ENCODE data around the gene HMGN2. TPM values are rescaled to one million over a fixed set of nuclear protein-coding genes. Genes with fewer than 3 reads are reported as not detected.
"Not testable (repeated sequence)": the region's sequence is repeated elsewhere in the genome, so short reads cannot be mapped to it uniquely, and the experiment has no call there.

Gene HMGN2
- total and polyA plus RNA-seq, 2 donors, result 1,143 to 1,167 TPM

GRCh38 chr1:26515836-26516235 lies 43.6 kb downstream of the HMGN2 start:
- H3K9me3 ChIP-seq (ENCODE audit: control insufficient read depth in 2 of 2, insufficient read depth in 1 of 2, low read length in 1 of 2); H3K36me3 ChIP-seq (ENCODE audit: control insufficient read depth in 2 of 2, insufficient read depth in 2 of 2, low read length in 1 of 2); H3K4me1 ChIP-seq (ENCODE audit: control insufficient read depth in 2 of 2, insufficient read depth in 2 of 2, low read length in 2 of 2); H3K27ac ChIP-seq (ENCODE audit: low read depth in 1 of 2, low read length in 1 of 2); H3K27me3 ChIP-seq (ENCODE audit: control insufficient read depth in 2 of 2, insufficient read depth in 1 of 2, low read length in 1 of 2); H3K4me3 ChIP-seq (ENCODE audit: low read length in 2 of 2); DNase-seq (ENCODE audit: low read depth in 6 of 9, low spot score in 9 of 9): not testable (repeated sequence)
- 86% methylated on average over 4 of the region's 4 CpGs for WGBS

- Histone ChIP-seq H3K4me1 (ENCODE audit: control insufficient read depth in 2 of 2, insufficient read depth in 2 of 2, low read length in 2 of 2) (no peaks in the 10 kb centered on the region), H3K4me3 (ENCODE audit: low read length in 2 of 2) (no peak overlapping the region), H3K27me3 (ENCODE audit: control insufficient read depth in 2 of 2, insufficient read depth in 1 of 2, low read length in 1 of 2) (no peaks in the 10 kb centered on the region), H3K36me3 (ENCODE audit: control insufficient read depth in 2 of 2, insufficient read depth in 2 of 2, low read length in 1 of 2) (no peaks in the 10 kb centered on the region), H3K9me3 (ENCODE audit: control insufficient read depth in 2 of 2, insufficient read depth in 1 of 2, low read length in 1 of 2) (peaks cover 0 to 5% of the 10 kb centered on the region in 2 donors), H3K27ac (ENCODE audit: low read depth in 1 of 2, low read length in 1 of 2) (no peak overlapping the region)
- no peak for DNase-seq (ENCODE audit: low read depth in 6 of 9, low spot score in 9 of 9)
- WGBS, result 97% methylated on average over 4 of the region's 4 CpGs
Observed at GRCh38 chr1:26516987-26517765, 44.9 kb downstream of the HMGN2 start.

- H3K36me3 ChIP-seq (ENCODE audit: control insufficient read depth in 2 of 2, insufficient read depth in 2 of 2, low read length in 1 of 2), result no peaks in the 10 kb centered on the region
- no peak overlapping the region for H3K4me3 ChIP-seq (ENCODE audit: low read length in 2 of 2)
- H3K27ac ChIP-seq (ENCODE audit: low read depth in 1 of 2, low read length in 1 of 2), result no peak overlapping the region
- 90% methylated on average over 1 of the region's 1 CpG for WGBS
- H3K27me3 ChIP-seq (ENCODE audit: control insufficient read depth in 2 of 2, insufficient read depth in 1 of 2, low read length in 1 of 2), result no peaks in the 10 kb centered on the region
- H3K4me1 ChIP-seq (ENCODE audit: control insufficient read depth in 2 of 2, insufficient read depth in 2 of 2, low read length in 2 of 2), result no peaks in the 10 kb centered on the region
- no peak for DNase-seq (ENCODE audit: low read depth in 6 of 9, low spot score in 9 of 9)
- H3K9me3 ChIP-seq (ENCODE audit: control insufficient read depth in 2 of 2, insufficient read depth in 1 of 2, low read length in 1 of 2), result peaks cover 0 to 5% of the 10 kb centered on the region in 2 donors
Observed at GRCh38 chr1:26517766-26518049, 45.5 kb downstream of the HMGN2 start.

GRCh38 chr1:26518355-26518754 lies 46.1 kb downstream of the HMGN2 start:
- DNase-seq (ENCODE audit: low read depth in 6 of 9, low spot score in 9 of 9), result no peak
- H3K36me3 ChIP-seq (ENCODE audit: control insufficient read depth in 2 of 2, insufficient read depth in 2 of 2, low read length in 1 of 2), result no peaks in the 10 kb centered on the region
- no peak overlapping the region for H3K4me3 ChIP-seq (ENCODE audit: low read length in 2 of 2)
- no peaks in the 10 kb centered on the region for H3K4me1 ChIP-seq (ENCODE audit: control insufficient read depth in 2 of 2, insufficient read depth in 2 of 2, low read length in 2 of 2)
- H3K9me3 ChIP-seq (ENCODE audit: control insufficient read depth in 2 of 2, insufficient read depth in 1 of 2, low read length in 1 of 2), result peaks cover 0 to 5% of the 10 kb centered on the region in 2 donors
- H3K27me3 ChIP-seq (ENCODE audit: control insufficient read depth in 2 of 2, insufficient read depth in 1 of 2, low read length in 1 of 2), result no peaks in the 10 kb centered on the region
- 96% methylated on average over 6 of the region's 6 CpGs for WGBS
- no peak overlapping the region for H3K27ac ChIP-seq (ENCODE audit: low read depth in 1 of 2, low read length in 1 of 2)

GRCh38 chr1:26520339-26520738 lies 48.1 kb downstream of the HMGN2 start:
- no peaks in the 10 kb centered on the region for H3K9me3 ChIP-seq (ENCODE audit: control insufficient read depth in 2 of 2, insufficient read depth in 1 of 2, low read length in 1 of 2)

GRCh38 chr1:26521669-26522030 lies 49.4 kb downstream of the HMGN2 start:
- DNase-seq (ENCODE audit: low read depth in 6 of 9, low spot score in 9 of 9), result no peak
- Histone ChIP-seq H3K36me3 (ENCODE audit: control insufficient read depth in 2 of 2, insufficient read depth in 2 of 2, low read length in 1 of 2) (no peaks in the 10 kb centered on the region), H3K9me3 (ENCODE audit: control insufficient read depth in 2 of 2, insufficient read depth in 1 of 2, low read length in 1 of 2) (no peaks in the 10 kb centered on the region), H3K4me3 (ENCODE audit: low read length in 2 of 2) (no peak overlapping the region), H3K4me1 (ENCODE audit: control insufficient read depth in 2 of 2, insufficient read depth in 2 of 2, low read length in 2 of 2) (no peaks in the 10 kb centered on the region), H3K27me3 (ENCODE audit: control insufficient read depth in 2 of 2, insufficient read depth in 1 of 2, low read length in 1 of 2) (peaks cover 0 to 5% of the 10 kb centered on the region in 2 donors), H3K27ac (ENCODE audit: low read depth in 1 of 2, low read length in 1 of 2) (no peak overlapping the region)
- WGBS, result 90% methylated on average over 14 of the region's 14 CpGs

More at GRCh38 chr1:26520339-26520738, 48.1 kb downstream of the HMGN2 start:
- H3K4me1 ChIP-seq (ENCODE audit: control insufficient read depth in 2 of 2, insufficient read depth in 2 of 2, low read length in 2 of 2), result no peaks in the 10 kb centered on the region
- H3K36me3 ChIP-seq (ENCODE audit: control insufficient read depth in 2 of 2, insufficient read depth in 2 of 2, low read length in 1 of 2), result no peaks in the 10 kb centered on the region
- H3K4me3 ChIP-seq (ENCODE audit: low read length in 2 of 2), result no peak overlapping the region
- peaks cover 0 to 5% of the 10 kb centered on the region in 2 donors for H3K27me3 ChIP-seq (ENCODE audit: control insufficient read depth in 2 of 2, insufficient read depth in 1 of 2, low read length in 1 of 2)
- 93% methylated on average over 5 of the region's 5 CpGs for WGBS
- DNase-seq (ENCODE audit: low read depth in 6 of 9, low spot score in 9 of 9), result no peak
- no peak overlapping the region for H3K27ac ChIP-seq (ENCODE audit: low read depth in 1 of 2, low read length in 1 of 2)

GRCh38 chr1:26522073-26522472 lies 49.8 kb downstream of the HMGN2 start:
- H3K27me3 ChIP-seq (ENCODE audit: control insufficient read depth in 2 of 2, insufficient read depth in 1 of 2, low read length in 1 of 2), result peaks cover 0 to 5% of the 10 kb centered on the region in 2 donors
- no peak for DNase-seq (ENCODE audit: low read depth in 6 of 9, low spot score in 9 of 9)
- H3K4me3 ChIP-seq (ENCODE audit: low read length in 2 of 2), result no peak overlapping the region
- no peaks in the 10 kb centered on the region for H3K36me3 ChIP-seq (ENCODE audit: control insufficient read depth in 2 of 2, insufficient read depth in 2 of 2, low read length in 1 of 2)
- H3K4me1 ChIP-seq (ENCODE audit: control insufficient read depth in 2 of 2, insufficient read depth in 2 of 2, low read length in 2 of 2), result no peaks in the 10 kb centered on the region
- H3K9me3 ChIP-seq (ENCODE audit: control insufficient read depth in 2 of 2, insufficient read depth in 1 of 2, low read length in 1 of 2), result no peaks in the 10 kb centered on the region
- no peak overlapping the region for H3K27ac ChIP-seq (ENCODE audit: low read depth in 1 of 2, low read length in 1 of 2)

GRCh38 chr1:26524181-26524580 lies 51.9 kb downstream of the HMGN2 start:
- no peak for DNase-seq (ENCODE audit: low read depth in 6 of 9, low spot score in 9 of 9)
- H3K27me3 ChIP-seq (ENCODE audit: control insufficient read depth in 2 of 2, insufficient read depth in 1 of 2, low read length in 1 of 2), result peaks cover 0 to 9% of the 10 kb centered on the region in 2 donors
- H3K36me3 ChIP-seq (ENCODE audit: control insufficient read depth in 2 of 2, insufficient read depth in 2 of 2, low read length in 1 of 2), result no peaks in the 10 kb centered on the region
- H3K9me3 ChIP-seq (ENCODE audit: control insufficient read depth in 2 of 2, insufficient read depth in 1 of 2, low read length in 1 of 2), result no peaks in the 10 kb centered on the region
- H3K27ac ChIP-seq (ENCODE audit: low read depth in 1 of 2, low read length in 1 of 2), result no peak overlapping the region
- WGBS, result 90% methylated on average over 4 of the region's 4 CpGs
- H3K4me3 ChIP-seq (ENCODE audit: low read length in 2 of 2), result no peak overlapping the region
- H3K4me1 ChIP-seq (ENCODE audit: control insufficient read depth in 2 of 2, insufficient read depth in 2 of 2, low read length in 2 of 2), result peaks cover 0 to 2% of the 10 kb centered on the region in 2 donors

All from thymus (tissue), 11 donors.